NOMO-1 treated with DMSO at 0.1 percent for 48 hours (cell line): ENCODE results near the gene NSL1.
"Not testable (repeated sequence)": the region's sequence is repeated elsewhere in the genome, so short reads cannot be mapped to it uniquely, and the experiment has no call there.

Source experiments
- DNase-seq: peaks from one replicate; lab custom pipeline; 2025; ENCODE audit not compliant: unreplicated experiment; lab: John Stamatoyannopoulos, UW

Gene NSL1

GRCh38 chr1:212711974-212712373 is 79.6 kb downstream of the NSL1 start:
- DNase-seq: not testable (repeated sequence)

GRCh38 chr1:212710566-212710965 is 81.0 kb downstream of the NSL1 start:
- DNase-seq: no peak

- DNase-seq: no peak
Observed at GRCh38 chr1:212703991-212704564, 87.5 kb downstream of the NSL1 start.

DNA sequence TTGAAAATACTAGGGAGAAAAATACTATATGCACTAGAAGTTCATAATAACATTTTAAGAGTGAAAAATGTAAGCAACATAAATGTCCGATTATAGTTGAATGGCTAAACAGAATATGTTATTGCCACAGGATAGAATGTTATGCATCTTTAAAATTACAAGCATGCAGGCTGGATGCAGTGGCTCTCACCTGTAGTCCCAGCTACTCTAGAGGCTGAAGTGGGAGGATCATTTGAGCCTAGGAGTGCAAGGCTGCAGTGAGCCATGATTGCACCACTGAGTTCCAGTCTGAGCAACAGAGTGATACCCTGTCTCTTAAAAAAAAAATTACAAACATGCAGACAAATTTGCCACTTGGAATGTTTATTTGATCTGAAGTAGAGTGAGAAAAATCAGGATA is 88.9 kb downstream of the NSL1 start:
- no peak for DNase-seq

- no peak for DNase-seq
Observed at GRCh38 chr1:212701910-212702309, 89.7 kb downstream of the NSL1 start.

GRCh38 chr1:212700892-212701819 is 90.4 kb downstream of the NSL1 start:
- DNase-seq: no peak

GRCh38 chr1:212700223-212700891 is 91.2 kb downstream of the NSL1 start:
- DNase-seq: no peak

GRCh38 chr1:212699625-212700222 is 91.9 kb downstream of the NSL1 start, which contains the start of gene BATF3:
Gene BATF3, minus strand, starts transcription at chr1:212699840. Its CDS starts 78 bp downstream, at chr1:212699762.
- DNase-seq: no peak

GRCh38 chr1:212699104-212699624 is 92.4 kb downstream of the NSL1 start:
- no peak for DNase-seq

GRCh38 chr1:212698467-212699103 is 93.0 kb downstream of the NSL1 start:
- no peak for DNase-seq

- DNase-seq: no peak
Observed at GRCh38 chr1:212696721-212697331, 94.8 kb downstream of the NSL1 start.

DNA sequence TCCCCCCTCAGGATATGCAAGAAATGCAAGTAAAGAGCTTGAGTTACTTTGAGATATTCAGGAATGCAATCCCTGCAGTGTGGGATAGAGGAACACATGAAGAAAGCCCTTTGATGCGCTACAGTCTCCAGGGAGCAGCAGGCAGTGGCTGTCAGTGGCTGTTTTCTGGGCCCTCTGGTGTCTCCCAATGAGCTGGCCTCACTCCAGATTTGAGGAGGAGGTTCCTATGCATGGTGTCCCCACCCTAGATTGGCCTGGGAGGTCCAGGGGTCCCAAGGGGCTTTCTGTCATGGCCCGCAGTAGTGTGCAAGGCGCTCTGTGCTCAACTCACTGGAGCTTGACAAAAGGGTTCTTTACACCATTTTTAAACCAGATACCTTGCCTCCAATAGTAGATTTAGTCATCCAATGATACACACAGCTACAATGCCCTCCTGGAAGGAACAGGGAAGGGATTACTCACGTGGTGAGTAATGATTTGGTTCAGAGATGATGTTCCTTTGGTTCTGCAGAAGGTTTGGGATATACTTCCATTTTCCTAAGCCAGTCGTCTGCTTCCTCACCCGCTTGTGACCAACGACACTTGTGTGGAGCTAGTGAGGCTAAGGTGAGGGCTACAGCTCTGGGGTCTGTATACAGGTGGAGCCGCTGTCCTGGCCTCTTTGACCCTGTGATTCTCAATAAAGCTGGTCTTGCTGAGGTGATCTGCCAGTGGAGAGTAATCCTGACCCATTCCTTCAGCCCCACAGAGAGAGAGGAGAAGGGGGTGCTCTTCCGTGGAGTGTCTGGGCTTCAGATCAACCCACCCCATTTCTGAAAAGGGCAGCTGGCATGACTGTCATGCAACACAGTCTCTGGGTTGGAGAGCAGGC is 98.6 kb downstream of the NSL1 start:
- no peak for DNase-seq

GRCh38 chr1:212691561-212692071 is 100.0 kb downstream of the NSL1 start:
- no peak for DNase-seq

DNA sequence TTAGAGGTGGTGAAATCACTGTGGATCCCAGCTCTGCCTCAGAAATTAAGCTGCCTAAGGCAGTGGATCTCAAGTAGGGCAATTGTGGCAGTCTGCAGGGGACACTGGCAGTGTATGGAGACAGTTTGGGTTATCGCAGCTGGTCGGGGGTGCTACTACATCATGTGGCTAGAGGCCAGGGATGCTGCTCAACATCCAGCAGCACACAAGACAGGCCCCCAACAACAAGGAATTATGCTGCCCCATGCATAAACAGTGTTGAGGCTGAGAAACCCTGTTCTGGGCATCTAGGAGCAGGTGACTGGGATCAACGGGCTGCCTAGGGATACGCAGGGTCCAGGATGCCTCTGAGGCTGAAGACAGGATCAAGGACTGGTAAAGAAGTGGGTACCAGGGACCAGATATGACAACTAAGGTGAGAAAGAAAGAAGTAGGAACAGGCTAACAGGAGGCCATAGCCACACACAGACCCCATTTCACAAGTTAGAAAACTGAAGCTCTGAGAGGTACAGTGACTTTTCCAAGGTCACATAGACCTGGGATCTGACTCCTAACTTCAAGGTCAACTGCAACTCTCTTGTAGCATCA is 100.7 kb downstream of the NSL1 start:
- DNase-seq: no peak

DNA sequence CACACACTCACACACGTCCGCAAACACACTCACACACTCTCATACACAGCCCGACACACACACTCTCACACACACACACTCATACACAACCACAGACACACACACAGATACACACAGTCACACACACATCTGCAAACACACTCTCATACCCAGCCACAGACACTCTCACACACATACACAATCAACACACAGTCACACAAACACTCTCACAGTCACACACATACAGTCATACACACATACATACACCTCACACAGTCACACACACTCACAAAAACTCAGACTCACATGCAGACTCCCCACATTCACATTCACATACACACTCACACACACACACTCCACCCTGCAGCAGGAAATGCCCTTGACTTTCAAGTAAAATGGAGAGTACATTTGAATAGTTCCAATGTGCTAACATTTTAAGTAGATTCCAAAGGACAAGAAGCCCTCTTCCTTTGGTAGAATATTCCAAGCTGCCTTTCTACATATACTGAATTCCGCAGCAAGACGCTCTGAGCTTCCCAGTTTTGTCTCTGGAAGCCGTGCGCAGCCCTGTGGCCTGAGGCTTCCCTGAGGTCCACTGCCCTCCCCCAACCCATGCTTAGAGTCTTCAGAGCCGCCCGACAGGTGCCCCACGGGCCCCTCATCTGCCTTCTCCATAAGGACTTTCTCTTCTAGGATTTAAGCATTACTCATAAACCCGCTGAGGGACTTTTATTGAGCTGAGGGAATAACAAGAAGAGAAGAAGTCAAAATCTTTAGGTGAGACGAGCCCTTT is 101.6 kb downstream of the NSL1 start:
- DNase-seq: no peak

GRCh38 chr1:212689196-212689725 is 102.3 kb downstream of the NSL1 start:
- DNase-seq: no peak

GRCh38 chr1:212688341-212689047 is 103.1 kb downstream of the NSL1 start:
- no peak for DNase-seq
